ENCODE data around the gene ADPRHL1.

The ADPRHL1 gene

DNA sequence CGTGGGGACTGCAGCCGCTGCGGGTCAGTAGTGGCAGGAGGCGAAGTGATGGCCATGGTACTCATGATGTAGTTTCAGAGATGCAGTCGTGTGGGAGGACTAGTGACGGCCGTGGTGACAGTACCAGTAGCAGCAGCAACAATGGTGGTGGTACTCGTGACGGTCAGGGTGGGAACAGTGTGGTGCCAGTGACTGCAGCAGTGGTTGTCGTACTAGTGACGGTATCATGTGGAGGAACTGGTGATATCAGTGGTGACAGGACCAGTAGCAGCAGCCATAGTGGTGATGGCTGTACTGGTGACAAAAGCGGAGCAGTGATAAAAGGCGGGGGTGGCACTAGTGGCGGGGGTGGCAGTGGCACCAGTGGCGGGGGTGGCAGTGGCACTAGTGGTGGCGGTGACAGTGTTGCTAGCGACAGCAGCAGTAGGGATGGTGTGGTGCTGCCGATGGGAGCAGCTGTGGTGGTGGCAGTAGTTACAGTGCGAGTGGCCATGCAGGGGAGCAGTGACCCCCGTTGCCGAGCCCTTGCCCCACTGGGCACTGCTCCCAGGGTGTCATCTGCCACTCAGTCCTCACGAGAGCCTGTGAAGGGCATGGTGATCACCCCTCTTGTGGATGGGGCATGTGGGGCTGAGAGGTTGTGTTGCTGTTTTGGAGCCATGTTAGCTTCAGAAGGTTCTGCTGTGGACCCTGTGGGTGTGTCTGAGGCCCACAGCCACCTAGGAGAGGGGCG, 22.7 kb downstream of the ADPRHL1 start:
- DNase-seq (ENCODE audit: low spot score): no peak
- TF ChIP-seq, protein P1, sequence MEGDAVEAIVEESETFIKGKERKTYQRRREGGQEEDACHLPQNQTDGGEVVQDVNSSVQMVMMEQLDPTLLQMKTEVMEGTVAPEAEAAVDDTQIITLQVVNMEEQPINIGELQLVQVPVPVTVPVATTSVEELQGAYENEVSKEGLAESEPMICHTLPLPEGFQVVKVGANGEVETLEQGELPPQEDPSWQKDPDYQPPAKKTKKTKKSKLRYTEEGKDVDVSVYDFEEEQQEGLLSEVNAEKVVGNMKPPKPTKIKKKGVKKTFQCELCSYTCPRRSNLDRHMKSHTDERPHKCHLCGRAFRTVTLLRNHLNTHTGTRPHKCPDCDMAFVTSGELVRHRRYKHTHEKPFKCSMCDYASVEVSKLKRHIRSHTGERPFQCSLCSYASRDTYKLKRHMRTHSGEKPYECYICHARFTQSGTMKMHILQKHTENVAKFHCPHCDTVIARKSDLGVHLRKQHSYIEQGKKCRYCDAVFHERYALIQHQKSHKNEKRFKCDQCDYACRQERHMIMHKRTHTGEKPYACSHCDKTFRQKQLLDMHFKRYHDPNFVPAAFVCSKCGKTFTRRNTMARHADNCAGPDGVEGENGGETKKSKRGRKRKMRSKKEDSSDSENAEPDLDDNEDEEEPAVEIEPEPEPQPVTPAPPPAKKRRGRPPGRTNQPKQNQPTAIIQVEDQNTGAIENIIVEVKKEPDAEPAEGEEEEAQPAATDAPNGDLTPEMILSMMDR (IDR thresholded peaks at IDR 0.05; ENCODE audit: extremely low read depth, insufficient read depth, missing control alignments): no peak
- in situ Hi-C loops (cut with MboI; ENCODE audit: low pct_unique_long_range_greater_than_20kb, low sequenced_read_pairs, unreplicated experiment): no loop called here

DNA sequence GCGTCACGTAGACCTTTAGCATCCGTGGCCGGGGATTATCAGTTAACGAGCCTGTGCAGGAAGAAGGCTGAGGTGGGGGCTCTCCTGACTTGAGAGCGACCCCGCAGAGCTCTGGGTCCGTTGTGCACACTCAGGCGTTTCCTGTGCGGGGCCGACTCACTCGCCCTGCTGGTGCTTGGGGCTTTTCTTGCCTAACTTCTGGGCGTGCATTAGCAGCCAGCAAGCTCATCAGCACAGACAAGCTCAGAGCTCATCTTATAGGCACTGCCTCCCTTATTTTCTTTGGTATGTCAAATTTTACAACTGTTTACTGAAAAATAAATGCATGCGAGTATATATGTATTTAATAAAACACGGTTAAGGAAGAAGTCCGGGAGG, 23.7 kb downstream of the ADPRHL1 start:
- DNase-seq (ENCODE audit: low spot score): no peak
- TF ChIP-seq, protein P1 (IDR thresholded peaks at IDR 0.05; ENCODE audit: extremely low read depth, insufficient read depth, missing control alignments): no peak
- in situ Hi-C loops (cut with MboI; ENCODE audit: low pct_unique_long_range_greater_than_20kb, low sequenced_read_pairs, unreplicated experiment): no loop called here

DNA sequence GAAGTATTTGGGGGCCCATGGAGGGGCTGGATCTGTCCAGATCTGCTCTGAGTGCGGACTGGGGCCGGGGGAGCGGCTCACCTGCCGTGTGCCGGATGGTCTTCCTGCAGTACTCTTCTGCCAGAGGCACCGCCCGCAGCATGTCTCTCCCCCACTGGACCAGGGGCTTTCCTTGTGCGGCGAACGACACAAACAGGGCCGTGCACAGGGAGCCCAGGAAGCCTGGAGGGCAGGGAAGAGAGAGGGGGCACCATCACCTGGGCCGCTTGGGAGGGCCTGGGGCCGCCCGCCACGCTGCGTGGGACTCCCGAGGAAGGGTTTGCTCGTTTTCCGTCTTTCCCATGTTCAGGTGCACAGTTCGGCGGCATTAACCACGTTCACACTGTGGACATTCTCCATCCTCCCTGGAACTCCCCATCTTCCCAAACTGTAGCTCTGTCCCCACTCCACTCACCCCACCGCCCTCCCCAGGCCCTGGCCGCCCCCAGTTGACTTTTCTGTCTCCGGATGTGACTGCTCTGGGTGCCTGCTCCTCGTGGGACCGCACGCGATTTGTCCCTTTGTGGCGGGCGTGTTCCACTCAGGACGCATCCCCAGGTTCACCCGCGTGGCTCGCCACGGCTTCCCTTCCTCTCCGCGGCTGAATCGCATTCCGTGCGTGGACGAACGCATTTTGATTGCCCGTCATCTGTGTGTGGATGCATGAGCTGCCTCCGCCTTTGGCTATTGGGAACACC, 24.2 kb downstream of the ADPRHL1 start:
- in situ Hi-C loops (cut with MboI; ENCODE audit: low pct_unique_long_range_greater_than_20kb, low sequenced_read_pairs, unreplicated experiment): no loop called here

DNA sequence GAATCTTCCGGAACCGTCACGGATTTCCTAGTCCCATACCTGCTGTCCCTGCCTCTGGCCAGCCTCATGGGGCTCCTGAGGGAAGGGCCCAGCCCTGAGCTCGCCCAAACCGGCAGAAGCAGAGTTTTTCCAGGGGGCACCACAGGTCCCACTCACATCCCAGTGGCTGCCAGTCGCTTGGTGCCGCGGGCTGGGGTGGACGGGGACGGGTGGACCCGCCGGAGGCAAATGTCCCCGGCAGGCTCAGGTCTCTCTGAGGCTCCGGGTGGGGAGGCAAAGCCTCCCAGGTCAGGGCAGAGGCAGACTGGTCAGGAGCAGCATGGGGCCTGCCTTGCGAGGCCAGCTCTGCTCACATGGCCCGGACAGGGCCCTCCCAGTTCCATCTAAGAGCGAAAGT, 24.8 kb downstream of the ADPRHL1 start:
- in situ Hi-C loops (cut with MboI; ENCODE audit: low pct_unique_long_range_greater_than_20kb, low sequenced_read_pairs, unreplicated experiment): no loop called here
- TF ChIP-seq, protein P1 (IDR thresholded peaks at IDR 0.05; ENCODE audit: extremely low read depth, insufficient read depth, missing control alignments): no peak
- no peak for DNase-seq (ENCODE audit: low spot score)

More for the DNA sequence above, 24.2 kb downstream of the ADPRHL1 start:
- TF ChIP-seq, protein P1 (IDR thresholded peaks at IDR 0.05; ENCODE audit: extremely low read depth, insufficient read depth, missing control alignments): no peak
- no peak for DNase-seq (ENCODE audit: low spot score)

DNA sequence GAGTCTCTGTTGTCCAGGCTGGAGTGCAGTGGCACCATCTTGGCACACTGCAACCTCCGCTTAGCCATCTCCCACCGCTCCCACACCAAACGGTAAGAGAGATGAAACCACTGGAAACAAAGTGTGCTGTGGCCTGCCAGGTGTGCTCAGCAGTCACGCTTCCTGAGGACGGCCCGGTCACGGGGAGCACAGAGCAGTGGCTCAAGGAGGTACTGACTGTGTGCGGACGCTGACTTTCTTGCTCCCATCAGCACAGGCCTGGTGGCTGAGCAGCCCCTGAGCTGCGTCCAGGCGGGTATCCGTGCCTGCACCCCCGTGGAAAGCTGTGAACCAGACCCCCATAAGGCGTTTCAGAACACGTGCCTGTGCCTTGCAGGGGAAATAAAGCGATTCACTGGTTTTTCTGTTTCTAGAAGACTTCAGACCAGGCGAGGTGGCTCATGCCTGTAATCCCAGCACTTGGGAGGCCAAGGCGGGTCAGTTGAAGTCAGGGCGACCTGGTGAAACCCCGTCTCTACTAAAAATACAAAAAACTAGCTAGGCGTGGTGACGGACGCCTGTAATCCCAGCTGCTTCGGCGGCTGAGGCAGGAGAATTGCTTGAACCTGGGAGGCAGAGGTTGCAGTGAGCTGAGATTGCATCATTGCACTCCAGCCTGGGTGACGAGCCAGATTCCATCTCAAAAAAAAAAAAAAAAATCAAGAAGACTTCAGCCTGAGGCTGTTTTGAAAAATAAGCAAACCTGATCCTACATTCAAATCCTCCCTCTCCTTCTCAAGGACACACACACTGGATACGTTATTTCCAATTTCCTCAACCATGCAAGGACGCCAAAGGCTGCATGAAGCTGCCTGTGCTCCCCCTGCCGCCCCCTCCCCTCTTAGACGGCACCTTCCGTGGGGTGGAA, 25.5 kb downstream of the ADPRHL1 start:
- no peak for DNase-seq (ENCODE audit: low spot score)
- in situ Hi-C loops (cut with MboI; ENCODE audit: low pct_unique_long_range_greater_than_20kb, low sequenced_read_pairs, unreplicated experiment): no loop called here
- TF ChIP-seq, protein P1 (IDR thresholded peaks at IDR 0.05; ENCODE audit: extremely low read depth, insufficient read depth, missing control alignments): no peak

DNA sequence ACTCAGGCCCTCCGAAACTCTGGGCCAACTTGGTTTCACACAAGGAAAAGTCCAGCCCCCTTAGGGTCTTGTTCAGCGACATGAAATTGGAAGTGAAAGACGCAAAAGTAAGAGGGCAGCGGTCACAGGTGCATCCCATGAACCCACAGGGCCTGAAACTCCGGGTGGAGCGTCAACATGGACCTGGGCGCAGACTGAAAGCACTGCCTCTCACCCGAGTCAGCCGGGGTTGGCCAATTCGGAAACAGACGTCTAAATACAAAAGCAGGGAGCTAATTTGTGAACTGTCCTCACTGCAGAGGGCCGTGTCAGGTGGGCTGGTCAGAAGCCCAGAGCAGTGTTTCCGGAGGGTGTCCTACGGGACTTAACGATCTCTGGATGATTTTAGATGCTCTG, 26.7 kb downstream of the ADPRHL1 start:
- in situ Hi-C loops (cut with MboI; ENCODE audit: low pct_unique_long_range_greater_than_20kb, low sequenced_read_pairs, unreplicated experiment): no loop called here
- DNase-seq (ENCODE audit: low spot score): no peak
- TF ChIP-seq, protein P1 (IDR thresholded peaks at IDR 0.05; ENCODE audit: extremely low read depth, insufficient read depth, missing control alignments): no peak

All from GM13977 (cell line).